ENCODE results near the gene THSD4.

THSD4 gene

DNA sequence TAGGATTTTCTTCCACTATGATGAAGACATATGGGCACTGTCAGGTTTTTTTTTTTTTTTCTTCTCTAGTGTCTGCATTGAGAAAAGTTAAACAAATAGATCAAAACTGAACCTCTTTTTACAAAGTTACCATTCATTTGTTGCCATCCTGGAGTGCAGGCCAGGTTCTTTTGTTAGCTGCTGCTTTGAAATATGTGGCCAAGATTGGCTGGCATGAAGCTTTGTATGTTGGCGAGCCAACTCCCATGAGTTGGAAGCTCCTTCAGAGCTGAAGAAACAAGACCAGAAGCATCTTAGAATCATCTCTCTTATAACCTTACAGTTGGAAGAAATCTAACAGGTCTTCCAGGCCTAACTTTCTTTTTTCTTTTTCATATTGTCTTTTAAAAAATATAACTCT is 346.5 kb downstream of the THSD4 start:
- no peak overlapping the region for H2BK120ac ChIP-seq (ENCODE audit: low read depth, low read length)
- H3K4me2 ChIP-seq (ENCODE audit: low read length, poor library complexity, severe bottlenecking), result no peak overlapping the region
- no peak overlapping the region for H2AK5ac ChIP-seq (ENCODE audit: low read length, severe bottlenecking)
- 100% methylated on average over 1 of the region's 1 CpG for WGBS
- no peak overlapping the region for H2BK12ac ChIP-seq (ENCODE audit: low read length in 2 of 2)
- H4K91ac ChIP-seq (ENCODE audit: low read length), result no peak overlapping the region
- H3K27ac ChIP-seq (ENCODE audit: low read length, poor library complexity, severe bottlenecking), result no peak overlapping the region
- H4K8ac ChIP-seq (ENCODE audit: low read length), result no peak overlapping the region
- H3K36me3 ChIP-seq (ENCODE audit: control insufficient read depth in 1 of 2, insufficient read depth in 2 of 2, low read depth in 1 of 2, low read length in 2 of 2), result peaks cover 0 to 2% of the 10 kb centered on the region in 2 experiments
- no peak overlapping the region for H2BK5ac ChIP-seq (ENCODE audit: low read depth, low read length, poor library complexity, severe bottlenecking)
- no peak overlapping the region for H2AFZ ChIP-seq (ENCODE audit: low read depth, low read length)
- no peak for DNase-seq
- H3K4ac ChIP-seq (ENCODE audit: low read depth in 1 of 2, low read length in 2 of 2), result no peak overlapping the region
- no peak overlapping the region for H3K9ac ChIP-seq (ENCODE audit: low read length)
- H3K14ac ChIP-seq (ENCODE audit: low read length in 2 of 2), result no peak overlapping the region
- H3K4me3 ChIP-seq (ENCODE audit: insufficient read depth in 1 of 2, low read depth in 1 of 2, low read length in 2 of 2), result no peak overlapping the region
- H2BK15ac ChIP-seq (ENCODE audit: low read depth, poor library complexity, severe bottlenecking), result no peak overlapping the region
- no peak overlapping the region for H3K18ac ChIP-seq (ENCODE audit: low read depth in 1 of 2, low read length in 2 of 2)
- no peaks in the 10 kb centered on the region for H3K27me3 ChIP-seq (ENCODE audit: control insufficient read depth in 1 of 2, insufficient read depth in 1 of 2, low read length in 2 of 2)
- H3K9me3 ChIP-seq (ENCODE audit: control insufficient read depth, low read length), result no peaks in the 10 kb centered on the region
- H3K23ac ChIP-seq (ENCODE audit: low read length in 2 of 2), result no peak overlapping the region
- peaks cover 9% of the 10 kb centered on the region for H3K79me1 ChIP-seq (replicated peaks; ENCODE audit: low read length, poor library complexity, severe bottlenecking)
- H3K4me1 ChIP-seq (ENCODE audit: control insufficient read depth, insufficient read depth, low read depth, low read length), result no peaks in the 10 kb centered on the region

DNA sequence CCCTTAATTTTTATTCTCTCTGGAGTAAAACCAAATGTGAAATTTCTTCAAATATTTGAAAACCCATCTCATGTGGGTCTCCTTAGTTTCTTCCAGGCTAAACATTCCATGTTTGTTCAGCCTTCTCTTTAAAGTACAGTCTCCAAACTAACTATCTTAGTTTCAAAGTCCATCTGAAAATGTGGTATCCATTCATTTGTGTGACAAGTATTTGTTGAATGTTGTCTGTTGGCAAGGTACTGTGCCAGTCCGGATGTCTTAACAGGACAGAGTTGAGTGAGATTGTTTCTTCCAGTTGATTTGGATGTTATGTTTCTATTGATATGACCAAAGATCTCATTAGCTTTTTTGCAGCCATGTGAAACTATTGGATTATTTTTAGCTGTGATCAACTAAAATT is 347.4 kb downstream of the THSD4 start:
- Histone ChIP-seq H3K27me3 (ENCODE audit: control insufficient read depth in 1 of 2, insufficient read depth in 1 of 2, low read length in 2 of 2) (no peaks in the 10 kb centered on the region), H4K91ac (ENCODE audit: low read length) (no peak overlapping the region), H3K4me1 (ENCODE audit: control insufficient read depth, insufficient read depth, low read depth, low read length) (no peaks in the 10 kb centered on the region), H2BK12ac (ENCODE audit: low read length in 2 of 2) (no peak overlapping the region), H4K8ac (ENCODE audit: low read length) (no peak overlapping the region), H3K27ac (ENCODE audit: low read length, poor library complexity, severe bottlenecking) (no peak overlapping the region), H2AK5ac (ENCODE audit: low read length, severe bottlenecking) (no peak overlapping the region), H3K4me3 (ENCODE audit: insufficient read depth in 1 of 2, low read depth in 1 of 2, low read length in 2 of 2) (no peak overlapping the region), H3K14ac (ENCODE audit: low read length in 2 of 2) (no peak overlapping the region), H3K9me3 (ENCODE audit: control insufficient read depth, low read length) (no peaks in the 10 kb centered on the region), H3K4ac (ENCODE audit: low read depth in 1 of 2, low read length in 2 of 2) (no peak overlapping the region), H3K79me1 (replicated peaks; ENCODE audit: low read length, poor library complexity, severe bottlenecking) (peaks cover 6% of the 10 kb centered on the region), H3K4me2 (ENCODE audit: low read length, poor library complexity, severe bottlenecking) (no peak overlapping the region), H3K23ac (ENCODE audit: low read length in 2 of 2) (no peak overlapping the region), H3K9ac (ENCODE audit: low read length) (no peak overlapping the region), H2BK120ac (ENCODE audit: low read depth, low read length) (no peak overlapping the region), H2BK15ac (ENCODE audit: low read depth, poor library complexity, severe bottlenecking) (no peak overlapping the region), H3K18ac (ENCODE audit: low read depth in 1 of 2, low read length in 2 of 2) (no peak overlapping the region), H3K36me3 (ENCODE audit: control insufficient read depth in 1 of 2, insufficient read depth in 2 of 2, low read depth in 1 of 2, low read length in 2 of 2) (peaks cover 0 to 2% of the 10 kb centered on the region in 2 experiments), H2BK5ac (ENCODE audit: low read depth, low read length, poor library complexity, severe bottlenecking) (no peak overlapping the region), H2AFZ (ENCODE audit: low read depth, low read length) (no peak overlapping the region)
- 97% methylated on average over 1 of the region's 1 CpG for WGBS
- no peak for DNase-seq

DNA sequence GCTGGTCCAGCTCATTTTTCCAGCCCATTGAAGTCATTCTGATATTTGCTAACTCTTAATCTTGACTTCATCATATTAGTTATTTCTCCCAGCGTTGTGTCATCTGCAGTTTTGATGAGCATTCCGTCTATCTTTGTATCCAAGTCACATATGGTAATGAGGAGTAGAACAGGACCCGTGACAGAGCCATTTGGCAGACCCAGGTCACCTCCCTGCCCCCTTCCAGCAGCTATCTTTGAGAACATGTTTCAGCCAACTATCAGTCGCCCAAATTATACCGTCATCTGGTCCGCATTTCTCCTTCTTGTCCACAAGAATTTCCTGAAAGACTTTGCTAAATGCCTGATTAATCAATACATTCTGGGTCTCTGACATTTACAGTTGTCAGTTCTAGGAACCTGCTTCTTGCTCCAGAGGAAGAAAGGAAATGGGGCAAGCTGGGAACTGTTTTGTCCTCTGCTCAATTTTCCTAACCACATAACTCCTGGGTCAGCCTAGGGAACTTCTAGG is 347.9 kb downstream of the THSD4 start:
- H3K18ac ChIP-seq (ENCODE audit: low read depth in 1 of 2, low read length in 2 of 2), result no peak overlapping the region

DNA sequence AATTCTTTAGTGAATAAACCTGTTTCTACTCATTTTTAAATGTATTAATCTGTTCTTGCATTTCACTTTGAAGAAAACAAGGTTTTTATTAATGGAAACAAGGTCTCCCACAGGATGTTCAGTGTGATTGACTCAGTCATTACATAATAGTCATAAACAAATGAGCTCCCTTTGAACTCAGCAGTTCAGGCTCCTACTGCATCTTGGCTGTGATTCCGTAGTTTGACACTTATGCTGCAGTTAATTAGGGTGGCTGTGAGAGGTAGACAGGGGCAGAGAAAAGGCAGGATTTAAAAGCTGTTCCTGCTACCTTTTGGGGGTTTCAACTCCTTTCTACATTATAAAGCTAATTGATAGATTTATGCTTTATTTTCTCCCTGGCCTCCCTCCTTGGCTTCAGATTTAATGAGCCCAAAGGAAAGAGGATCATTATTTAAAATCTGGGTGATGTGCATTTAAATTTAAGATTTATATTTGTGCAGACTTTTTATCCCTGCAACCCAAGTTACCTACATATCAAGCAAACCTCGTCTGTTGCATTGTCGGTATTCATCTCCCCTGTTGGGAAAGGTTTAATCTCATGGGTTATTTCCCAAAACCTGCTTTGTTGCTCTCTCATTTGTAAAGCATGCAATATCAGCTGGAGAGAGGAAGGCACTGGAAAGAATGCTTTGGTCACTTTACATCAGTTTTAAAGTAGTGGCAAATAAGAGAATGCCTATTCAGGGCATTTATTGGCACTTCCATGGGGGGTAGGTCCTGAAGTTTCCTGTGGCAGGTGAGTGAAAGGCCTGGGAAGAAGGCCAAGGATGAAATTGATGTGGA is 350.1 kb downstream of the THSD4 start:
- H3K79me1 ChIP-seq (replicated peaks; ENCODE audit: low read length, poor library complexity, severe bottlenecking), result peaks cover 6% of the 10 kb centered on the region
- H2AK5ac ChIP-seq (ENCODE audit: low read length, severe bottlenecking), result no peak overlapping the region
- WGBS, result 64% methylated on average over 3 of the region's 3 CpGs
- no peaks in the 10 kb centered on the region for H3K4me1 ChIP-seq (ENCODE audit: control insufficient read depth, insufficient read depth, low read depth, low read length)
- H3K36me3 ChIP-seq (ENCODE audit: control insufficient read depth in 1 of 2, insufficient read depth in 2 of 2, low read depth in 1 of 2, low read length in 2 of 2), result peaks cover 0 to 2% of the 10 kb centered on the region in 2 experiments
- H3K4me2 ChIP-seq (ENCODE audit: low read length, poor library complexity, severe bottlenecking), result no peak overlapping the region
- H3K27me3 ChIP-seq (ENCODE audit: control insufficient read depth in 1 of 2, insufficient read depth in 1 of 2, low read length in 2 of 2), result no peaks in the 10 kb centered on the region
- no peak overlapping the region for H2BK120ac ChIP-seq (ENCODE audit: low read depth, low read length)
- H4K8ac ChIP-seq (ENCODE audit: low read length), result no peak overlapping the region
- no peak for DNase-seq
- H3K23ac ChIP-seq (ENCODE audit: low read length in 2 of 2), result no peak overlapping the region
- no peak overlapping the region for H2BK5ac ChIP-seq (ENCODE audit: low read depth, low read length, poor library complexity, severe bottlenecking)
- H2AFZ ChIP-seq (ENCODE audit: low read depth, low read length), result no peak overlapping the region
- no peak overlapping the region for H3K14ac ChIP-seq (ENCODE audit: low read length in 2 of 2)
- no peak overlapping the region for H2BK15ac ChIP-seq (ENCODE audit: low read depth, poor library complexity, severe bottlenecking)
- H3K18ac ChIP-seq (ENCODE audit: low read depth in 1 of 2, low read length in 2 of 2), result no peak overlapping the region
- H3K4me3 ChIP-seq (ENCODE audit: insufficient read depth in 1 of 2, low read depth in 1 of 2, low read length in 2 of 2), result no peak overlapping the region
- no peak overlapping the region for H3K27ac ChIP-seq (ENCODE audit: low read length, poor library complexity, severe bottlenecking)
- H2BK12ac ChIP-seq (ENCODE audit: low read length in 2 of 2), result no peak overlapping the region
- no peak overlapping the region for H4K91ac ChIP-seq (ENCODE audit: low read length)
- H3K9me3 ChIP-seq (ENCODE audit: control insufficient read depth, low read length), result no peaks in the 10 kb centered on the region
- no peak overlapping the region for H3K9ac ChIP-seq (ENCODE audit: low read length)
- H3K4ac ChIP-seq (ENCODE audit: low read depth in 1 of 2, low read length in 2 of 2), result no peak overlapping the region

More for the DNA sequence above, 347.9 kb downstream of the THSD4 start:
- no peak overlapping the region for H3K4me2 ChIP-seq (ENCODE audit: low read length, poor library complexity, severe bottlenecking)
- no peaks in the 10 kb centered on the region for H3K27me3 ChIP-seq (ENCODE audit: control insufficient read depth in 1 of 2, insufficient read depth in 1 of 2, low read length in 2 of 2)
- H2BK120ac ChIP-seq (ENCODE audit: low read depth, low read length), result no peak overlapping the region
- no peak overlapping the region for H4K8ac ChIP-seq (ENCODE audit: low read length)
- no peaks in the 10 kb centered on the region for H3K9me3 ChIP-seq (ENCODE audit: control insufficient read depth, low read length)
- H3K9ac ChIP-seq (ENCODE audit: low read length), result no peak overlapping the region
- H2AK5ac ChIP-seq (ENCODE audit: low read length, severe bottlenecking), result no peak overlapping the region
- H2BK5ac ChIP-seq (ENCODE audit: low read depth, low read length, poor library complexity, severe bottlenecking), result no peak overlapping the region
- H3K4ac ChIP-seq (ENCODE audit: low read depth in 1 of 2, low read length in 2 of 2), result no peak overlapping the region
- 83% methylated on average over 6 of the region's 6 CpGs for WGBS
- no peak overlapping the region for H3K4me3 ChIP-seq (ENCODE audit: insufficient read depth in 1 of 2, low read depth in 1 of 2, low read length in 2 of 2)
- H2BK15ac ChIP-seq (ENCODE audit: low read depth, poor library complexity, severe bottlenecking), result no peak overlapping the region
- H3K79me1 ChIP-seq (replicated peaks; ENCODE audit: low read length, poor library complexity, severe bottlenecking), result peaks cover 6% of the 10 kb centered on the region
- no peak overlapping the region for H2AFZ ChIP-seq (ENCODE audit: low read depth, low read length)
- H3K4me1 ChIP-seq (ENCODE audit: control insufficient read depth, insufficient read depth, low read depth, low read length), result no peaks in the 10 kb centered on the region
- H3K14ac ChIP-seq (ENCODE audit: low read length in 2 of 2), result no peak overlapping the region
- H2BK12ac ChIP-seq (ENCODE audit: low read length in 2 of 2), result no peak overlapping the region
- H3K36me3 ChIP-seq (ENCODE audit: control insufficient read depth in 1 of 2, insufficient read depth in 2 of 2, low read depth in 1 of 2, low read length in 2 of 2), result peaks cover 0 to 2% of the 10 kb centered on the region in 2 experiments
- H3K23ac ChIP-seq (ENCODE audit: low read length in 2 of 2), result no peak overlapping the region
- H4K91ac ChIP-seq (ENCODE audit: low read length), result no peak overlapping the region
- no peak for DNase-seq
- no peak overlapping the region for H3K27ac ChIP-seq (ENCODE audit: low read length, poor library complexity, severe bottlenecking)
